ENCODE measurements around the gene PLEKHA8.

Gene PLEKHA8

DNA sequence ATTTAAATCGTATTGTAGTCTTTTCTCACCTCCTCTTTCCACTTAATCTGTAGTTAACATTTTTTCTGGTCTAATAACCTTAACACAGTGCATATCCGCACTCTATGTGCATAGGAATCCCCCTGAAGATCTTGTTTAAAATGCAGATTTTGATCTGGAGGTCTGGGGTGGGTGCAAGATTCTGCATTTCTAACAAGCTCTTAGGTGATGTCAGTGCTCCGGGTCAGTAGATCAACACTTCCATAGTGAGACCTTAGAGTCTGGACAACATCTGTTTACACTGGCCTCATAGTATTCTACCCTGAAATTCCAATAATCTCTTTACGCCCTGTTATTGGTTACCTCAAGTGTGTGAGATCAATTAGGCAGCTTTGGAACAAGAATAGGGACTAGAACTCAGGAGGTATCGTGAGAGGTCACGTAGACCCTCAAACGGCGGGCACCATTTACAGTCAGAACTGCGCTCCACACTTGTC lies 434 bp upstream of the PLEKHA8 start:
- H3K4me1 ChIP-seq (ENCODE audit: control insufficient read depth in 1 of 2, insufficient read depth in 2 of 2, low read length in 2 of 2) = peaks cover 2 to 8% of the 10 kb centered on the region in 2 experiments
- peak overlapping the region; percentile 64 for H3K27ac ChIP-seq (ENCODE audit: low read depth, low read length)
- H3K18ac ChIP-seq (ENCODE audit: low read length) = no peak overlapping the region
- peak in 1 of 2 donors; percentile 26 for DNase-seq
- no peak overlapping the region for H2BK12ac ChIP-seq (ENCODE audit: low read length)
- H3K27me3 ChIP-seq (ENCODE audit: insufficient read depth, low read length) = no peaks in the 10 kb centered on the region
- H3K9ac ChIP-seq (ENCODE audit: low read length) = no peak overlapping the region
- no peaks in the 10 kb centered on the region for H3K36me3 ChIP-seq (ENCODE audit: control insufficient read depth in 1 of 2, insufficient read depth in 2 of 2, low read length in 2 of 2)
- peak overlapping the region; percentile 66 for H2AFZ ChIP-seq (ENCODE audit: insufficient read depth, low read length, poor library complexity)
- H4K91ac ChIP-seq (ENCODE audit: low read depth, low read length) = no peak overlapping the region
- no peak overlapping the region for H4K12ac ChIP-seq (ENCODE audit: low read depth, low read length)
- H2BK5ac ChIP-seq (ENCODE audit: low read depth, low read length, poor library complexity) = peak overlapping the region; percentile 41
- H3K79me1 ChIP-seq (ENCODE audit: low read length) = peaks cover 16% of the 10 kb centered on the region
- H3K4me3 ChIP-seq (ENCODE audit: low read depth, low read length) = peak overlapping the region; percentile 92
- H3K9me3 ChIP-seq (ENCODE audit: insufficient read depth, low read depth, low read length) = no peaks in the 10 kb centered on the region
- no peak overlapping the region for H3K14ac ChIP-seq (ENCODE audit: low read length)
- H3K4me2 ChIP-seq (ENCODE audit: low read length) = peak overlapping the region; percentile 79
- H2AK5ac ChIP-seq (ENCODE audit: low read length) = no peak overlapping the region
- H4K8ac ChIP-seq (ENCODE audit: low read depth, low read length) = peak overlapping the region; percentile 68
- H3K79me2 ChIP-seq (ENCODE audit: control insufficient read depth, insufficient read depth, low read length, poor library complexity) = peaks cover 14% of the 10 kb centered on the region
- H3K4ac ChIP-seq (ENCODE audit: low read depth, low read length) = no peak overlapping the region
- WGBS (ENCODE audit: extremely low coverage, insufficient coverage, insufficient read length) = no CpG with 5 or more reads among the region's 9 CpGs
- H3K23ac ChIP-seq (ENCODE audit: low read length) = no peak overlapping the region
- H2BK120ac ChIP-seq (ENCODE audit: insufficient read depth, low read length, poor library complexity) = no peak overlapping the region

DNA sequence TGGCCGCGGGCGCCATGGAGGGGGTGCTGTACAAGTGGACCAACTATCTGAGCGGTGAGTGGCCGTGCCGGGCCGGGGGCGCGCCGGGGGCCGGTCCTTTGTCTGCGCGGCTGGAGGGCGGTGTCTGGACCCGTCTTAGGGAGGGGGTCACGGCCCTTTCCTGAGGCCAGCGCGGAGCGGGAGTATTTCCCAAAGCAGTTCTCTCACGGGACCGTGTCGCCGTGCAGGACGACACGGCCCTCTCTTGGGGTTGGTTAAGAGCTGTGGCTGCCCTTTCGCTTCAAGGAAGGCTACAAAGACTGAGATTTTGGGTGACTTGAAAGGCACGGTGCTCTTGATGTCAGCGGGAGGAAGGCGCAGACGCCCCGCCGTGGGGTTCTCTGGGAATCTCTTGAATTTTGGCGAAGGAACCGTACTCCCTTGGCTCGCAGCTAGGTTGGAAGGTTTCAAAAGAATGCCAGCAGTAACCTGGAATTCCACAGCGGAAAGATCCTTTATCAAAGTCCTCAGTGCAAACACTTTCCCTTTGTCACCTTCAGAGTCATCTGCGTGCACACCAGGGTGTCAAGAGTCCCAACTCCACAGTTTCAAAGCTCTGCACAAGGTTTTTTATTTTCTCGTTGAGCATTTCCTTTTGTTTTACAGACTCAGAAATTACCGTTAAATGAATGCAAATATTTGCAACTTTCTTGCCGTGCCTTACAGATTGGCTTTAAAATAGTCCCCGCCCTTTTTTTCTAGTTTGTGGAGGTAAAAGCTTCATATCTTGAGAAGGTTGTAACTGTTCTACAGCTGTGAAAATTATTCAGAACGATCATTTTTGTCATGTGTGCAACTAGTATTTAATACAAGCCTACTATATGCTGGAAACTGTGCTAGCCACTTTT lies 780 bp downstream of the PLEKHA8 start:
- Histone ChIP-seq H3K4me3 (ENCODE audit: low read depth, low read length) (peak overlapping the region; percentile 92), H3K27ac (ENCODE audit: low read depth, low read length) (peak overlapping the region; percentile 92), H3K9ac (ENCODE audit: low read length) (peak overlapping the region; percentile 97), H3K79me2 (ENCODE audit: control insufficient read depth, insufficient read depth, low read length, poor library complexity) (peaks cover 14% of the 10 kb centered on the region), H2AFZ (ENCODE audit: insufficient read depth, low read length, poor library complexity) (peak overlapping the region; percentile 80), H3K18ac (ENCODE audit: low read length) (peak overlapping the region; percentile 87), H4K12ac (ENCODE audit: low read depth, low read length) (peak overlapping the region; percentile 17), H4K91ac (ENCODE audit: low read depth, low read length) (peak overlapping the region; percentile 82), H3K4me2 (ENCODE audit: low read length) (peak overlapping the region; percentile 79), H3K23ac (ENCODE audit: low read length) (no peak overlapping the region), H3K14ac (ENCODE audit: low read length) (peak overlapping the region; percentile 83), H3K9me3 (ENCODE audit: insufficient read depth, low read depth, low read length) (no peaks in the 10 kb centered on the region), H3K36me3 (ENCODE audit: control insufficient read depth in 1 of 2, insufficient read depth in 2 of 2, low read length in 2 of 2) (no peaks in the 10 kb centered on the region), H3K79me1 (ENCODE audit: low read length) (peaks cover 16% of the 10 kb centered on the region), H3K4me1 (ENCODE audit: control insufficient read depth in 1 of 2, insufficient read depth in 2 of 2, low read length in 2 of 2) (peaks cover 2 to 8% of the 10 kb centered on the region in 2 experiments), H2BK120ac (ENCODE audit: insufficient read depth, low read length, poor library complexity) (peak overlapping the region; percentile 70), H3K4ac (ENCODE audit: low read depth, low read length) (peak overlapping the region; percentile 88), H2AK5ac (ENCODE audit: low read length) (no peak overlapping the region), H3K27me3 (ENCODE audit: insufficient read depth, low read length) (no peaks in the 10 kb centered on the region), H2BK12ac (ENCODE audit: low read length) (peak overlapping the region; percentile 9), H2BK5ac (ENCODE audit: low read depth, low read length, poor library complexity) (peak overlapping the region; percentile 80), H4K8ac (ENCODE audit: low read depth, low read length) (peak overlapping the region; percentile 89)
- WGBS (ENCODE audit: extremely low coverage, insufficient coverage, insufficient read length) = no CpG with 5 or more reads among the region's 42 CpGs
- DNase-seq = peak; percentile 38 to 74

DNA sequence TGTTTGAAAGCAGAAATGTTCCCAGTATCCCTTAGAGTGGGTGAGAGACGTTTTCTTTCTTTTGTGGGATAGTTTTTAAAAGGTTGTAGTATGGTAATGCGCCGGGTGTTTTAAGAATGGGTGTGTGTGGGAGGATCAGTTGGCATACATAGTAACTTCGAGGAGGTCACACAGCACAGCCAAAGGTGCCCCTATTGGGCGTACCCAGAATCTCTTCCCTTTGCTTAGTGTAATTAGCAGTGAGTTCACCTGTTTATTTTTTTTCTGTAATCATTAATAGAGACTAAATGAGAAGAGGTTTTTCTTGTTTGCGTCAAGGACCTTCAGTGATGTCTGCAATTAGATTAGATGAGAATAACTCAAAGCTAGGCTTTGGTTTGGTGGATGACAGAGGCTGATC lies 1.5 kb downstream of the PLEKHA8 start:
- H2BK120ac ChIP-seq (ENCODE audit: insufficient read depth, low read length, poor library complexity) = no peak overlapping the region
- peaks cover 2 to 8% of the 10 kb centered on the region in 2 experiments for H3K4me1 ChIP-seq (ENCODE audit: control insufficient read depth in 1 of 2, insufficient read depth in 2 of 2, low read length in 2 of 2)
- no peak overlapping the region for H2AK5ac ChIP-seq (ENCODE audit: low read length)
- no peak for DNase-seq
- no peak overlapping the region for H3K4me3 ChIP-seq (ENCODE audit: low read depth, low read length)
- H4K8ac ChIP-seq (ENCODE audit: low read depth, low read length) = no peak overlapping the region
- H3K9ac ChIP-seq (ENCODE audit: low read length) = no peak overlapping the region
- H3K4me2 ChIP-seq (ENCODE audit: low read length) = peak overlapping the region; percentile 79
- no peak overlapping the region for H2BK12ac ChIP-seq (ENCODE audit: low read length)
- H3K27me3 ChIP-seq (ENCODE audit: insufficient read depth, low read length) = no peaks in the 10 kb centered on the region
- H2AFZ ChIP-seq (ENCODE audit: insufficient read depth, low read length, poor library complexity) = no peak overlapping the region
- H3K79me1 ChIP-seq (ENCODE audit: low read length) = peaks cover 16% of the 10 kb centered on the region
- no peaks in the 10 kb centered on the region for H3K36me3 ChIP-seq (ENCODE audit: control insufficient read depth in 1 of 2, insufficient read depth in 2 of 2, low read length in 2 of 2)
- no peak overlapping the region for H3K27ac ChIP-seq (ENCODE audit: low read depth, low read length)
- no peaks in the 10 kb centered on the region for H3K9me3 ChIP-seq (ENCODE audit: insufficient read depth, low read depth, low read length)
- H3K79me2 ChIP-seq (ENCODE audit: control insufficient read depth, insufficient read depth, low read length, poor library complexity) = peaks cover 14% of the 10 kb centered on the region
- no peak overlapping the region for H4K91ac ChIP-seq (ENCODE audit: low read depth, low read length)
- no peak overlapping the region for H4K12ac ChIP-seq (ENCODE audit: low read depth, low read length)
- no peak overlapping the region for H3K14ac ChIP-seq (ENCODE audit: low read length)
- WGBS (ENCODE audit: extremely low coverage, insufficient coverage, insufficient read length) = no CpG with 5 or more reads among the region's 6 CpGs
- H3K18ac ChIP-seq (ENCODE audit: low read length) = no peak overlapping the region
- H3K4ac ChIP-seq (ENCODE audit: low read depth, low read length) = peak overlapping the region; percentile 71
- H3K23ac ChIP-seq (ENCODE audit: low read length) = no peak overlapping the region
- no peak overlapping the region for H2BK5ac ChIP-seq (ENCODE audit: low read depth, low read length, poor library complexity)

DNA sequence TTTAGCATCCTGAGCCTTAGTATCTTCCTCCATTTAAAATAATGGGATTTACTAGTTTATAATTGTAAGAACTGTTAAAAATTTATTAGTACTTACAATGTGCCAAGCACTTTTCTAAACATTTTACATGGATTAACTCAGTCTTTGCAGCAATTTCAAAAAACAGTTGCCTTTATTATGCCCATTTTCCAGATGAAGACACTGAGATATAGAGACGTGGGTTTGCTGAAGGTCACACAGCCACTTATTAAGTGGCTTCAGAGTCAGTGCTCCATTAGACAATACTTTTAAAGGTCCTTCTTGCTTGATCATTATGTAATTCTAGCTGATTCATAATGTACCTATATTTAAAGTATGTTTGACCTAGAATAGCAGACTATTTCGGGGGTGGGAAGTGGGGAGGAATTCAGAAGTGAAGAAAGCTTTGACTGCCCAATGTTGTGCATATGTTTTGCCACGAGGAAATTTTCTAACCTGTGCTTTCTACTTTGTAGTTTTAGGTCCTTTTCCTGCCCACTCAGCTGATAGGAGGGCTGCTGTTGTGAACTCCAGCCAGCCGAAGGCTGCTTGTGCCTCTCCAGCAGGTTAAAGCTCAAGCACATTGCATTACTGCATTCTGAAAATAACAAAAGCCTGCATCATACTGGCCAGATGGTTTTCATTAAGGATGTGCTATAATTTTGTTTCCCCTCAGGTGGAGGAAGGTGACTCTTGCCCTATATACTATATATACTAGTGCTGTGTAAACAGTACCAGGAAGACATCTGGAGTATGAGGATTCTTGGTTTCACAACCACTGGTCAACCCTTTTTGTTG lies 4.3 kb downstream of the PLEKHA8 start:
- H4K91ac ChIP-seq (ENCODE audit: low read depth, low read length) = no peak overlapping the region
- H4K8ac ChIP-seq (ENCODE audit: low read depth, low read length) = no peak overlapping the region
- no peak overlapping the region for H2BK120ac ChIP-seq (ENCODE audit: insufficient read depth, low read length, poor library complexity)
- no peak overlapping the region for H3K23ac ChIP-seq (ENCODE audit: low read length)
- peaks cover 10% of the 10 kb centered on the region for H3K79me1 ChIP-seq (ENCODE audit: low read length)
- no peaks in the 10 kb centered on the region for H3K9me3 ChIP-seq (ENCODE audit: insufficient read depth, low read depth, low read length)
- no peaks in the 10 kb centered on the region for H3K36me3 ChIP-seq (ENCODE audit: control insufficient read depth in 1 of 2, insufficient read depth in 2 of 2, low read length in 2 of 2)
- peaks cover 13% of the 10 kb centered on the region for H3K79me2 ChIP-seq (ENCODE audit: control insufficient read depth, insufficient read depth, low read length, poor library complexity)
- H3K4ac ChIP-seq (ENCODE audit: low read depth, low read length) = no peak overlapping the region
- no peak overlapping the region for H3K27ac ChIP-seq (ENCODE audit: low read depth, low read length)
- no peak overlapping the region for H2AFZ ChIP-seq (ENCODE audit: insufficient read depth, low read length, poor library complexity)
- H3K9ac ChIP-seq (ENCODE audit: low read length) = no peak overlapping the region
- H3K4me1 ChIP-seq (ENCODE audit: control insufficient read depth in 1 of 2, insufficient read depth in 2 of 2, low read length in 2 of 2) = peaks cover 2 to 4% of the 10 kb centered on the region in 2 experiments
- no CpG with 5 or more reads among the region's 4 CpGs for WGBS (ENCODE audit: extremely low coverage, insufficient coverage, insufficient read length)
- no peak overlapping the region for H3K4me3 ChIP-seq (ENCODE audit: low read depth, low read length)
- no peak overlapping the region for H3K14ac ChIP-seq (ENCODE audit: low read length)
- H4K12ac ChIP-seq (ENCODE audit: low read depth, low read length) = no peak overlapping the region
- H3K4me2 ChIP-seq (ENCODE audit: low read length) = no peak overlapping the region
- H3K18ac ChIP-seq (ENCODE audit: low read length) = no peak overlapping the region
- peak; percentile 85 to 92 for DNase-seq
- no peak overlapping the region for H2AK5ac ChIP-seq (ENCODE audit: low read length)
- no peaks in the 10 kb centered on the region for H3K27me3 ChIP-seq (ENCODE audit: insufficient read depth, low read length)
- H2BK12ac ChIP-seq (ENCODE audit: low read length) = no peak overlapping the region
- no peak overlapping the region for H2BK5ac ChIP-seq (ENCODE audit: low read depth, low read length, poor library complexity)
